GM12892 (cell line): Measurements from ENCODE around the gene DNMT1.

Experiments
- POLR2A ChIP-seq: IDR thresholded peaks from 2 replicates; pipeline ENCODE4 v1.6.1; 2011; ENCODE audit warnings: low read depth, low read length, control low read depth
- POLR2AphosphoS5 ChIP-seq: IDR thresholded peaks from 2 replicates; pipeline ENCODE4 v1.6.1; 2011; ENCODE audit warnings: low read depth, low read length, control low read depth

GRCh38 chr19:10114651-10115391, 79.9 kb downstream of the DNMT1 start:
- peak; percentile 56; the same call in 1 of the 2 replicates for TF ChIP-seq POLR2AphosphoS5
- TF ChIP-seq POLR2A, result no peak; the same call in 1 of the 2 replicates
